NCI-H345 treated with DMSO at 0.1 percent for 48 hours (cell line): Measurements from ENCODE around the gene VPS4A.

Experiments used
- DNase-seq: peaks from one replicate; lab custom pipeline; 2025; ENCODE audit not compliant: unreplicated experiment; lab: John Stamatoyannopoulos, UW

VPS4A gene

GRCh38 chr16:69363281-69363717, 52.1 kb downstream of the VPS4A start:
- DNase-seq: no peak

GRCh38 chr16:69364088-69364487, 52.9 kb downstream of the VPS4A start:
- no peak for DNase-seq

DNA sequence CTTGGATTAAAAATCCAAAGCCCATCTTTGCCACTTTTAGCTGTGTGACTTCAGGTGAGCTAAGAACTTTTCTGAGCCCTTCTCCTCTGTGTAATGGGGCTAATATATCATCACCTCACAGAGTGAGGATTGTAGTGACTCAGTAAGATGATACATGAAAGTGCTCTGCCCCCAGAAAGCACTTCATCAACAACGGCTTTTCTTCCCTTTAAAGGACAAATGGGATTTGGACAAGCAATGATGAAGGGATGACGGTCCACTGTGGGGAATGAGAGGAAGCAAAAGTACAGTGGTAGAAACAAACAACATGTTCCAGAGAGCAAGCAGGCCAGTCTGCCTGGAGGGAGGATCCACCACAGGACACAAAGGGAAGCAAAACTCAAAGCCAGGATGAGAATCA, 54.8 kb downstream of the VPS4A start:
- no peak for DNase-seq

GRCh38 chr16:69366431-69366830, 55.3 kb downstream of the VPS4A start:
- DNase-seq: no peak

GRCh38 chr16:69367980-69368379, 56.8 kb downstream of the VPS4A start:
- DNase-seq: no peak

DNA sequence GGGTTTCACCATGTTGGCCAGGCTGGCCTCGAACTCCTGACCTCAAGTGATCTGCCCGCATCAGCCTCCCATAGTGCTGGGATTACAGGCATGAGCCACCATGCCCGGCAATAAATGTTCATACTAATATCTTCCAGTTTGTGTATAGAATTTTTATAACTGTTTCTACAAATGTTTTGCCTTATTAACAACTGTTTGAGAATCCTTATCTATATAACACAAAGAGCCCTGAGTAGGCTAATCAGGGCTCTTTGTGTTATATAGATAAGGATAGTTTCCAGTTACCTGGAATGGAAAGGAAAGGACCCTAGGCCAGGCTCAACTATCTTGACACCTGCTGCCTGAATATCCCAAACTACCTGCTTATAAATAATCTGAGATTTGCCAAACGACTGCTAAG, 57.7 kb downstream of the VPS4A start:
- DNase-seq: no peak

GRCh38 chr16:69371564-69371963, 60.4 kb downstream of the VPS4A start:
- DNase-seq: no peak

DNA sequence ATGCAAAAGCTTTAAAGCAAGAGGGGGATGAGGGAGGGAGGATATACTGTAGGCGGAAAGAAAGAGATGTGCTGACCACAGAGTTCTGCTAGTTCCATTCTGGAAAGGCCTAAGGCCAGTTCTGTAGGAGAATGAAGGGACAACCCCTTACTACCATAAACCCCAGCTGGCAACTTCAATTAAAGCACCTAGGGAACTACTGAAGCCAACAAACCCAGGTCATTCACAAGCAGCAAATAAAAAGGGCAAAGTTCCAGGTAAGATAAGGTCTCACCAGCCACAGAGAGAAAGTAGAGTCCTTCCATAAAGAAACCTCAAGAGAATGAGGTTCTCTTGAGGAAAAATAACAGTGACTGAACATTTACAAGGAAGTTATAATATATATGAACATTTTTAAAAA, 61.9 kb downstream of the VPS4A start:
- no peak for DNase-seq
